ENCODE data around the gene MEIS2. TPM values are rescaled to one million over a fixed set of nuclear protein-coding genes. Genes with fewer than 3 reads are reported as not detected.

The MEIS2 gene
- polyA plus RNA-seq, 1 donor: 4.2 TPM

DNA sequence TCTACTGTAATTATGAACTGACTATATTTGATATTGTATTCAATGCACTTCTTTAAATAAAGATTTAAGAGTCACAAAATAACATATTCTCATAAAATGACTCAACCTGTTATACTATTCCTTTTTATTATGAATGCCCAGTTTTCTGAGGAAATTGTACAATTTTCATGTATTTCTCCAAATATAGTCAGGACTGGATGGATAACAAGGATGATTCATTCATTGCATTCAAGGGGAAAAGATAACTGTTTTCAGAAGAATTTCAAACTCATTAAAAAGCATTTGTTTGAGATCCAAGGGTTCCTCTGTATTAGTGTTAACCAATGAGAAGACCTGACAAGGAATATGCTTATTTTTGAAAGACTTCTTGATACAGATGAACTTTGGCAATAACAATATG, 163.7 kb downstream of the MEIS2 start:
- no peak for DNase-seq (ENCODE audit: low read depth)

DNA sequence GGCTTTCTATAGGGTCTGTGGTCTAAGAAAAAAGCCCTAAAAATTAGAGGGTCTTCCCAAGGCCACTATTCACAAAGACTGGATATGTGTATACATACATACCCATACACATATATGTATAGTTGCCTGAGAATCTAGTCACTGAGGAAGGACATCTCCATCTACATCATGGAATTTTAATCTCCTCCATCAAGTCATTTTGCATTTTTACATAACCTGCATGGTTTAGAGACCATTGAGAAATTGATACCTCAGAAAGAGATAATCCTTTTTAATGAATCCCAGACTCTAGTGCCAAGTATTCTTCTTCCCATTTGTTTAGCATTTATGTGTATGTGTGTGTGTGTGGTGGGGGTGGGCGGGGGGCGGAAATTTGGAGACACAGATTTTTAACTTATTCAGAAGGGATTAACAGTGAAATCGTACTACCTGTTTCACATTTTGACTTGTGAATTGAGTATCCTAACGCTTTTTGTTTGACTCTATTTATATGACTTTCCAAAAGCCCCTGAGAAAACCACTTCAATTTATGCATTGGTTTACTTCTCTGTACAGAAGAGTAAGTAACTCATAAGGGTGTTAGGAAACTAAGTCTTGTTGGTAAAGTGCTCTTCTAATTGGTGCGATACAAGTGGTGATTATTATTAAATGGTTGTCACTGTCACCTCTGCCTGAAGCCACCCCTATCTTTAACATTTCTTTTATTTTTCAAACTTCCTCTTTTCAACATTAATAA, 166.9 kb downstream of the MEIS2 start:
- no peak for DNase-seq (ENCODE audit: low read depth)

DNA sequence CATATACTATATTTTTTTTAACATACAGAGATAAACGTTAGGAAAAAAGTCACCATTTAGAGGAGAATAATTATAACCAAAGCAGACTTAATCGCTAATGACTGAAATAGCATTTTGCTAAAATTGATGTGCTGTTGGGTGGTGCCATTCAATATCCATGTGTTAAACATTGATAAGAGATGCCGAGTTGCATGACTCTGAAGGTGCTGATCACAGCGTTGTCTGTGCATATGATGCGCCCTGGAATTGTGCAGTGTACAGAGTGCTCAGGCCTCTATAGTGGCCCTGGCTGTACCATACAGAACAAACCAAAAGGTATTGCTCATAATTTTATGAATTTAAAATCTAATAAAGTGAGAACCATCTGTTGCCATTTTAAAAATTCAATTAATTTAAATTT, 168.3 kb downstream of the MEIS2 start:
- no peak for DNase-seq (ENCODE audit: low read depth)

DNA sequence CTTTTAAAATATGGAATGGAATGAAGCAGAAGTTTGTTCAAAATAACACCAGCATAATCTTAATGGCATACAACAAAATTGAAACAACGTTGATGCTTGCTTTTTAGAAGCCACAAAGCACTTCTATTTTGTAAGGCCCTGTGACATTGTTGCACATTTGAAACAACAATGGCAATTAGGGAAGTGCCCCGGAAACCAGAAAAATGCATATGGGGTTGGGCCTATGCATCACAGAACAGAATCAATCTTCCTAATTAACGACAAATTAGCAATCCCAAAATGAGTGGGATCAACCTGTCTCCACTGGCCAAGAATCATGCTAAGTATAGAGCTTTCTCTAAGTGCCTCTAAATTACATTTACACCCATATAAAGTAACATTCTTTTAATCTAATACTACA, 168.9 kb downstream of the MEIS2 start:
- no peak for DNase-seq (ENCODE audit: low read depth)

DNA sequence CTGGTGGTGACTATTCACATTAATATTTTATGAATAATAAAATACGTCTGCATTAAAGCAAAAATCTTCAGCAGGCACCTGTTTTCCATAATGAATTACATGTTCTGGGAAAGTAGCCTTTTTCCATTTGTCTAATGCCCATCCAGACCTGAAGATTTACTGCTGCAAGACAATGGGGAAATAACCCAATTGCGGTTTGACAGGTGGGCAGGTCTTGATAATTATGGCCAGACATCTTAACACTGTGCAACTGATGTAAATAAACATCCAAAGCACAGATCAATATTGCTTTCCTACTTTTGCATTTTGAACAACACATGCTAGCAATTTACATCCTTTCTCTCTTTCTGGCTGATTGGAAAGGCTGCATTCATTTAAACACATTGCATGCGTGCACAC, 173.9 kb downstream of the MEIS2 start:
- no peak for DNase-seq (ENCODE audit: low read depth)

DNA sequence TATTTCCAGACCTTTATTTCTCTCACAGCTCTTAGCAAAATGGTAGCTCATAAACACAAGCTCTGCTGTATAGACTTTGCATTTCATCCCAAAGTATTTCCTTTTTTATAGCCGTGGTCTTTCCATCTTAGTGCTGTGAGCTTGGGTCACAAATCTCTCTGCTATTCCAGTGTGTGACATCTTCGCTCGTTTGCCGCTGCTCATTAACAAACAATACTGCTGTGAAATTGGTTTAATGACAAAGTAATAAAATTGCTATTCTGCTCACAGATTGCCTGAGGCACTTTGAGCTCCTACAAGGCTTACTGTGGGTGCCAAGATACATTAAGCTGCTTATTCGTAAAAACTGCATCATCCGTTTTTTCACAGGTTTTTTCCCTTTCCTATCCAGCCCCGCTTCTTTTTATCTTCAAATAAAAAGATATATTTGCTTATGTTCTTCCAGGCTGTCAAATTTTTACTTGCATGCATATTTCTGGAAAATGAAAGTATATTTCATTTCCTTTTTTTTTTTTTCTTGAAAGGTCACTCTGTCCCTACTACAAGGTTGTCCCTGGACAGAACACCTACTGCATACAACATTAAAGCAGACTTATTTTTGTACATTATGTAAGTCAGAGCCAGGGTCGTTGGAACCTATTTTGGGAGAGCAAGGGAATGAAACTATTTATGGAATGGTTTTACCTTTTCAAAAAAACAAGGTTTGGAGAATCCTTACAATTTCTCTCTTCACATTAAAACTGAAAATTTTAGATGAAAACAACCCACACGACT, 174.5 kb downstream of the MEIS2 start:
- no peak for DNase-seq (ENCODE audit: low read depth)

DNA sequence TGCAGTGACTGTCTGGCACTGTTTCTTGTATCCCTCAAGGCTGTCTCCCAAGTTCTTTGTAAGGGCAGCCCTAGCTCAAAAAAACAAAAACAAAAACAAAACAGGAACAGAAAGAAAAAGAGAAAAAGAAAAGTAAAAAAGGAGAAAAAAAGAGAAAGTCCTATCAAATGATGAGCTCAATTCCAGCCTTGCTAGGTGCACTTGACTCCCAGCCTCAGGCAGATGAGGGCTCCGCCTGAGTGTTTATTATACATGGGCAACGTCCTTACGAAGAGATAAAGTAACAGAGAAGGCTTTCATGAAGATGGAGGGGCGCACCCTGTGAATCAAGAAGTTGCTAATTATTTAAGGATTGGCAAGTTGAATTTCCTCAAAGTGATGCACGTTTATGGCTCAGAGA, 175.3 kb downstream of the MEIS2 start:
- DNase-seq (ENCODE audit: low read depth): no peak

DNA sequence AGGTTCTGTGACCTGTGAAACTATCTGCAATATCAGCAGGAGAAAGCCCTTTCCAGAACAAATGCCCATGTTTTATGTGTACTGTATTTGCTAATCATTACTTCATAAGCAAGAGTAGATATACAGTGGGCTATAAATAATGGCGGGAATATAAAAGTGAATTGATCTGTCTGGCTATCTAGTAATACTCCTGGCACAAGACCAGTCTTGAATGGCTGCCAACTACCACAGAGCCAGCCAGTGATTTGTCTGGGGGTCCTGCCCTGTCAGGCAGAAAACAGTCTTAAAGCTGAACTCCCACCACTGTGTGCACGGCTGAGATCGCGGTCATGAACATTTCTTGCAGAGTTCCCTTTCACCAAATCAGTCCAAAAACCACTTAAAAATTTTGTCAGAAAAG, 176.3 kb downstream of the MEIS2 start:
- no peak for DNase-seq (ENCODE audit: low read depth)

DNA sequence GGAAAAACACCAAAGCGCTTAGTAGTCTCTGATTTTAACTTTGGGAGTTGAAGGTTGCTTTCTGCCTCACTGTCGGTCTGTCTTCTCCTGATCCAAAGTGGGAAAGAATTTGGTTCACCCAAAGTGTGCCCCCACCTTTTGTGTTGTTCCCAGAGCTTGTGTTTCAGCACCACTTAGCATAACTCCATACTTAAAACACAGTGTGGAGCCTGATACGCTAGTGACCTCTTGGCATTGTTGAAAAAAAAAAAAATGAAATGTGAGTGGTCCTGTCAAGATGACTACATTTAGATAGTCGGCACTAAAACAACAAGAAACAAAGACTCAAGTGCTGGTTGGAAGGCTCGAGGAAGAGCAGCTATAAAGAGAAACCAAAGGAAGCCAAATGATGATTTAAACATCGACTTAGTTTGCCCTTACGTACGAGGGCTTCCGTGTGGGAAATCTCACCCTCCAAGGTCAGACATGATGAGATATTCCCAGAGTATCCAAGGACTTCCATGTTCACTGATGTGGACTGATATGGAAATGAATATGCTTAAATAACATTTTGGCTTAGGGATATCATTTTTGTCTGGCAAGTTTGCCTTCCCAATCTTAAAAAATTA, 178.8 kb downstream of the MEIS2 start:
- no peak for DNase-seq (ENCODE audit: low read depth)

DNA sequence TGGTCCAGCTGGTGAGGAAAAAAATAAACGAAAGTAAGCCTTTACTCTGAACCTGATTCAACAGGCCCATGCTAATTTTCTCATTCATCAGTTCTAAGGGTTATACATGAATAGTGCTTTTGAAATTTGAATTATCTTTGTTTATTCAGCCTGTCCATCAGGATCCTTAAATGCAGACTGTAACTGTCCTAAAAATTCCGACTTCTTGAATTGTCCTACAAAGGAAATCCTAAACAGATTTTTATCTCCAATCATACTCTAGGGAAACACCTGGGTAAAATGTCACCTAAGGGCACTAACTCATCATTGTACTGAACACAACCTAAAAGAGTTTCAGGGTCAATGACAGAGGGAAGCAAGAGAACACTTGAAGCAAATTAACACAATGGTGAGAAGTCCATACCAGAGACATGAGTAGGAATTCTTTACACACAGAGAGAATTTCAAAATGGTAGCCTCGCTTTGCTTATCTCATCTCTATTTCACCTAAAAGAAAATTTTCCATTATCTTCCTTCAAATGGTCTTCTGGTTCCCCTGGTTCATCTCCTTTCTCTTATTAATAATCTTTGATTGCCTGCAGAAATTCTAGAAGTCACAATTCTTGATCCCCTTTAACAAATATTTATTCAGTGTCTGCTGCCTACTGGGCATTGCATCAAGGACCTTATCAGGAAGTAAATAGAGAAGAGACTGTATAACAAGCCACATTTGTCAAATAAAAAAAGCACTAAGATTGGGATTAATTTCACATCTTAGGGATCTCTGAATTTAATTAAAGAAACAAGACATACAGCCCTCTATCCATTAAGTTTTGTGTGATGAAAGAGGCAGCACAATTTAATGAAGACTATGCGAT, 182.7 kb downstream of the MEIS2 start:
- no peak for DNase-seq (ENCODE audit: low read depth)

DNA sequence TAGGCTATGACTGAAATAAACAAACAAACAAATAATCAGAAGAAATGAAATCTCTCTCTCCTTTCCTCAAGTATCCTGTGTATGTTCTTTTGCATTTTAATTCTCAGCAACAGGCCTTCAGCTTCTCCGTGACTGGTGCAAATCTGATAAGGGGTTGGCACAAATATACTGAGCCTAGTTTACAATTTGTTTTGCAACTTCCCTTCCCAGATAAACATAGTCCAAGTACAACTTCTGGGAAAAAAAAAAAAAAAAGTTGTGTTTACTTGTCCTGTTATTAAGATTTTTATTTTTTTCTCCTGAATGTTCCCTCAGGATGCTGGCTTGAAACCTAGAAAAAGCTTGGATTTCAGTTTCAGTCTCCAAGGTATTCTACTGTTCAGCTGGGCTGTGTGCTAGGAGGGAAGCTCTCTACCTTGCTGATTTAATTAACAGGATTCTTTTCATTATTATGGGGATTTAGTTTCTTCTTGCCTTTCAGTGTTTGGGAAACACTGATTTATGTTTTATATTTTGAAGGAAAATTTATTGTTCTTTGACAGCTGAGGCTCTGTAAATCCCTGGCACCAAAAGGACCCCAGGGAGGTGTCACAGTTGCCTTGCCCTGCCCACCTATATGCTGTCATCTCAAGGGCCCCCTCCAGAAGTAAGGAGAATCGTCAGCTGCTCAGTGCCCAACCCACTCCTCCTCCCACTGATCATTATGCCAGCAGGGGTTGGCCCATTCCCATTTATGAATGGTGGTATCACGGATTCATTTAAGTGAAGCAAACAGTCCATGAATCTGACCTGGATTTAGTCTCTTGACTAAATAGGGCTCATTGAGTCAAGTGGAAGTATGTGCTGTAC, 185.2 kb downstream of the MEIS2 start:
- peak; percentile 11 for DNase-seq (ENCODE audit: low read depth)

DNA sequence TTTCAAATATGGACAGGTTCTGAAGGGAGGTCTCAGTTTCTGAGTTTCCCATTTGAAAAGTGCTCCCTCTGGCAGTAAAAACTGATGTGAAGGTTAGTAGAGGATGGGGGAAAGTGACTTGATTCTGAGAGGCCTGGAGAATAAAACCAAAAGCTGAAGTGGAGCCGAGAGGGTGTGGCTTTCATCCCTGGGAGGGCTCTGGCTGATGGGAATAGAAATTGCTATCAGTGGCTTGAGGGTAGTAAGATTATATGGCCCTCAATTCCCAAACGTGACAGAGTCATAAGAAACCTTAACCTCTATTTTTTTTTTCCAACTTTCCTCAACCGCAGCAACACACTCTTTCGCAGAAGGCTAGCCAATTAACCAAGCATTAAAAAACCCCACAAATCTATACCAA, 185.9 kb downstream of the MEIS2 start:
- DNase-seq (ENCODE audit: low read depth): no peak

DNA sequence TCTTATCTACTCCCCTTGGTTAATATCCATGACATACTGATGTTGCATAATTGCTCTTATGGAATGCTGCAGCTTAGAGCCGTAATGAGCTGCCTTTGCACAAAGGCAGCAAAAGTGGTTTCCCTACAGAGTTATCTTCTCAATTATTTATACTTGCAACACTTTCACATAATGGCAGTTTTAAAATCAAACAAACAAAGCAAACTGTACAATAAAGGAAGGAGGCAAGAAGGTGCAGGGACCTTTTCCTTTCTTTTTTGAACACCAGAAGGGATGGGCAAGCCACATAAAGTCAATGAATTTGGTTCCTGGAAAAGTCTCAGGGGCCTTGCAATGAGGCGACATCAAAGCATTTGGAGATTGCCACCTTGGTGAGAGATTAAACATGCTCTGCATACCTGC, 188.0 kb downstream of the MEIS2 start:
- DNase-seq (ENCODE audit: low read depth): no peak

DNA sequence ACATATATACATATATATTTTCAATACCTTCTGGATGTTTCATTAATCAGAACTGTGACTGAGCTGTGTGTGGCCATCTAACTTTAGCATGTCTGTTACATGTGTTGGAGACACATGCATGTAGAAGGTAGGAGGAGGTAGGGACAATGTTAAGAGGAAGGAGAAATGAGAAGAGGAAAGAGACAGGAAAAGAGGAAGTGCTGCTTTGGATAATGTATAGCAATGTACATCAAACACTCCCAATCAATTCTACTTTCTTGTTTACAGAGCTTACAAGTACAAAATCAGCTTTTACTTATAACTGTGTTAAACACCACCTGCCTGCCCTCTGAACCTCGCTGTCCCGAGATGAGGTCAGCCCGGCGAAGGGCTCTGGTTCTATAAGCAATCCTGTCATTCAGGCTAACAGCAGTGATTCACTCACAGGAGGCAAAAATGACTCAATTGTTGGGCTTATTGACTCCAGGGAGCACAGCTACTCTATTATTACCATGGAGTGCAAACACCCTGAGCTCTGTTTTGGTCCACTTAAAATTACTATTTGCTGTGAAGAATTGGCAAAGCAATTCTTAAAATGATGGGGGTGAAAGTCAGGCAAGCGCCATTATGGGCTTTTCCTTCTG, 188.9 kb downstream of the MEIS2 start:
- DNase-seq (ENCODE audit: low read depth): no peak

DNA sequence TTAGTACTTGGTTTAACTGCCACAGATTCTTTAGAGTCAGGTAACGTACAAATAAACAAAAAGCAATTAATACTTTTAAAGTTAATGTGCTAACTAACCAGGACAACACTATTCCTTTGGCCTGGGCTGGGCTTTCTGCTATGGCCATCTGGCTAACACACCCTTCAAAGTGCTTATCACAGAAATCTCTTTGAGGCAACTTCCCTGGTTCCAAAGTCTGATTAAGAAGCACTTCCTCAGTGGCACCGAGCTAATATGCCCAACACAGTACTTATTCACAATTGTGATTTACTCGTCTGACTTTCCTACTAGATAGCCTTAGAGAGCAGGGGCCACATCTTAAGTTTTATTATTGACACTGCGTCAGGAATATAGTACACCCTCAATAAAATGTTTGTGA, 191.4 kb downstream of the MEIS2 start:
- DNase-seq (ENCODE audit: low read depth): no peak

DNA sequence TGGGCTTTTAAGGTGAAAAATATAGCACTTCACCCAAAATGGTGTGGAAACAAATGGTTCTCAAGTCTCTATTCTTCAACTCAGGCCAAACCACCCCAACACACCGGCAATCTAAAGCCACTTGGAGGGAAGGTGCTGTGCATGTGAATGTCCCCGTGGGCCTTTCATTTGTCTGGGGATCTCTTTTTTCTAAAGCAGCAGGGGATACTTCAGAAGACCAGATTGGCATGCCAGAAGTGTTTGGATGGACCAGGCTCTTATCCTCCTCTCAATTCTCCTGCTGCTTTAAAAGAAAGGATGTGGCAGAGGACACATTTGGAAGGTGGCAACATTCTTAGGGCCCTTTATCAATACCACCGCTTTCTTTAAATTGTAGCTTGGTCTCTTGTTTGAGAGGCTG, 193.1 kb downstream of the MEIS2 start:
- DNase-seq (ENCODE audit: low read depth): no peak

DNA sequence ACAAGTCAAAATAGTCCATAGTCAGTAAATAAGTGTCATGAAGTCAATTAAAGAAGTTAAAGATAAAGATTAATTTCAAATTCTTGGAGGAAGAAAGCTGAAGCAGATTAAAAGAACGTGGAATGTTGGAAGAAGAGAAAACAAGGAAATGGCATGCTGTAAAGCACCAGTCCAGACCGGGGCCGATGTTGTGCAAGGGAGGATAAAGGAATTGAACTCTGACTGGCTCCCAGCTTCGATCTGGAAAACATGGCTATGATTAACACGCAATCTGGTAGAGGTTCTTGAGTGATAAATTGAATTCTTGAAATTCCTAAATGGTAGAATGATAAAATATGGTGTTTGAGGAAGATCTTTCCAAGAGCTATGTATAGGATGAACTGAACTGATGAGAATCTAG, 194.4 kb downstream of the MEIS2 start:
- no peak for DNase-seq (ENCODE audit: low read depth)

DNA sequence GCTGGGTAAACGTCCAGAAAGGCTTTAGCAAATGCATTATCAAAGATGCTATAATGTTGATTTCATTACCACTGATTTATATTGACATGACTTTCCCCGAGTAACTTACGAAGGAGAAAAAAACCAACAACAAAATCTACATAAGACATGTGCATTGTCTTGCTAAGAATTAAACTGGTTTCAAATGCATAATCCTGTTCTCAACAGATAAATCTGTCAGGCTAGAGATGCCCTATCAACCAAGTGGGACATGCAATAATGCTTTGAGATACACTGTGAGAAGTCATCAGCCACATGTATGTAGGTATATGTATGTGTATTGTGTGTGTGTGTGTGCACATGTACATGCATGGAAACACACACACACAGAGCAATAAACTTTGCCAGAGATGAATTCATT, 195.6 kb downstream of the MEIS2 start:
- DNase-seq (ENCODE audit: low read depth): no peak

DNA sequence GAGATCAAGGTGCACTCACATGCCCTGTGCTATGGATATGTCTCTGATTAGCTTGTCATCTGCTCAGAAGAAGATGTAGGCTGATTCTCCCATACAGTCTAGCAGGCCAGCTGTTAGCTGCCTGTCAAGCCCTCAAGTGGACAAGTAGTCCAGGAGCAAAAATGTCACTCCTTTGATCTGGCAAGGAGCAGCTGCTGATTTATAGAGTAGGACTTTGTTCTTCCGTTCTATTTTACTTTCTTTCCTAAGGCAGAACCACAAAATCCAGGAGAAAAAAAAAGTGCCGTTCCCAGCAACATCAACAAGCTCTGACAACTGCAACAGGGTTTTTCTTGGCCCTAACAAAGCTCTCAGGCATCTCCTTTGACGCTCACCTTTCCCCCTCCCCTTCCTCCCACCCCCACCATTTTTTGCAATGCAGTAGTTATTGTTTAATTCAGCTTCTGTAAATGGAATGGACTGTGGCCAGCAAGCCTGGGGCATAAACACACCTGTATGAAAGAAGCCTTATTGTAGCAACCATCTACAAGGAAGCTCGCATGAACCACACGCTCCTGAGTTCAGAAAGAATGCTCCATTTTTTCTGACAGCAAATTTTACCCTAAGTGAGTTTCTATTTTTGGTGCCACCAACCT, 196.3 kb downstream of the MEIS2 start:
- no peak for DNase-seq (ENCODE audit: low read depth)

DNA sequence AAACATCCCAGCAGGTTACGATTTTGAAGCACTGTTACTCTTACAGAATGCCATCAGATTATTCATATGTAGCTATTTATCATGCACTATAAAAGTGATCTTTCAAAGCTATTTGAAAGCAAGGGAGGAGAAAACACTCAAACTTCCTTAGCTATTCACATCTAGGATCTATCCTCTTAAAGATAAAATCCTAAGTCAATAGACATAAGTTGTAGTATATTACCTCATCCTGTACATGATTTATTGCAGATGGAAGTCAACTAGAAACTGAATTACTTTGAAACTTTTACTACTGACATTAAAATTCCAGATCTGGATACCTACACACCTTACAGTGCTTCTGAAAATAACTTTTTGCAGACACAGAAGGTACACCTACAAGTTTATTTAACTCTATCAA, 197.2 kb downstream of the MEIS2 start:
- no peak for DNase-seq (ENCODE audit: low read depth)
